H54 (cell line): ENCODE data around the gene TOR1B.
A peak's percentile ranks its signal among the peaks of the same experiment; 100 is the strongest.
"Not testable (repeated sequence)": the region's sequence is repeated elsewhere in the genome, so short reads cannot be mapped to it uniquely, and the experiment has no call there.

ENCODE experiments used
- DNase-seq: peaks from one replicate; pipeline ENCODE4 v3.0.0; 2011; ENCODE audit warnings: low spot score, mixed read lengths; ENCODE audit not compliant: insufficient read length
- FAIRE-seq: peaks from 3 replicates; lab custom pipeline; 2011; peaks lifted over from hg19 to GRCh38; lab: Jason Lieb, UNC
- POLR2A ChIP-seq: IDR thresholded peaks from 2 replicates; pipeline ENCODE4 v1.6.1; 2011; ENCODE audit warnings: low read depth, mild to moderate bottlenecking, low read length

The TOR1B gene

DNA sequence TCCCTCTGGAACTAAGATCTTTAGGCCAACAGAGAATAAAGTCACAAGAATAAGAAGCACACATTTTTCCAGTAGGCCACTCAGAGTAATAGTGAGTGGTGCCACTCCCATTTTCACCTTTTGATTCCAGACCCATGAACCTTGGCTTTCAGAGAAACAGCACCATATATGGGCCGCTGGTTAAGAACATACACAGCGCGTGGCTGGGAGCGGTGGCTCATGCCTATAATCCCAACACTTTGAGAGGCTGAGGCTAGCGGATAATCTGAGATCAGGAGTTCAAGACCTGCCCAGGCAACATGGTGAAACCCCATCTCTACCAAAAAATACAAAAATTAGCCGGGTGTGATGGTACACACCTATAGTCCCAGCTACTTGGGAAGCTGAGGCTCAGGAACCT lies 34.5 kb upstream of the TOR1B start:
- DNase-seq = no peak
- no peak for TF ChIP-seq POLR2A
- FAIRE-seq = no peak

DNA sequence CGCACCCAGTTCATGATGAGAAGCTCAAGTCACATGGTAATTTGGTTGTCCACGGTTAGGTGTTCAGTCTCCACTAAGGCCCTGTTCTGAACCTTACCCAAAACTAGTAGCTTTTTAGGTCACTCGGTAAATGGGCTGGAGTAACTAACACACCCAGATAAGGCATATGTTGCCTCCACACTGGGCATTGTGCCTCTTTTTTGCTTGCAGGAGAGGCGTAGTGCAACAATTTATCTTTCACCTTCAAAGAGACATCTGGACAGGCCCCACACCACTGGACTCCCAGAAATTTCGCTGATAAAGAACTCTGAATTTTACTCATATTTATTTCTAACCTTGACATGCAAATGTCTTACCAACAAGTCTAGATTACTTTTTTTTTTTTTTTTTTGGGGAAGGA lies 33.3 kb upstream of the TOR1B start:
- FAIRE-seq (no peak), DNase-seq (no peak)
- no peak for TF ChIP-seq POLR2A

DNA sequence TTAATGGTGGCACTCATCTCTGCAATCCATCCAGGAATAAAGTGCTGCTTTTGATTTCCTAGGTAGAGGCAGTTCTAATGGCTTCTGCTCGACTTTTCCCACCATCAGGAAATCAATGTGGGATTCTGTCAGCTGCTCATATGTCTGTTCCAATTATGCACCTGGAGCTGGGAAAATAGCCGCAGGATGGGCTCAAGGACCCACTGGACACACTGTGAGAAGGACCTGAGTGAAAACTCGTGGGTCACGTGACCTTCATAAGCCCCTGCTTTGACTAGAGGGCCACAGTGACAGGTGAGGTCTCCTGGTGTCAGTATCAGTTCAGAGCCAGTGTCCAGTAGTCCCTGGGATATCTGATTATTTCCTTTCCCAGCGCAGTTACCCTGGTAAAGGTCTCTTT lies 32.2 kb upstream of the TOR1B start:
- DNase-seq = no peak
- no peak for FAIRE-seq
- no peak for TF ChIP-seq POLR2A

DNA sequence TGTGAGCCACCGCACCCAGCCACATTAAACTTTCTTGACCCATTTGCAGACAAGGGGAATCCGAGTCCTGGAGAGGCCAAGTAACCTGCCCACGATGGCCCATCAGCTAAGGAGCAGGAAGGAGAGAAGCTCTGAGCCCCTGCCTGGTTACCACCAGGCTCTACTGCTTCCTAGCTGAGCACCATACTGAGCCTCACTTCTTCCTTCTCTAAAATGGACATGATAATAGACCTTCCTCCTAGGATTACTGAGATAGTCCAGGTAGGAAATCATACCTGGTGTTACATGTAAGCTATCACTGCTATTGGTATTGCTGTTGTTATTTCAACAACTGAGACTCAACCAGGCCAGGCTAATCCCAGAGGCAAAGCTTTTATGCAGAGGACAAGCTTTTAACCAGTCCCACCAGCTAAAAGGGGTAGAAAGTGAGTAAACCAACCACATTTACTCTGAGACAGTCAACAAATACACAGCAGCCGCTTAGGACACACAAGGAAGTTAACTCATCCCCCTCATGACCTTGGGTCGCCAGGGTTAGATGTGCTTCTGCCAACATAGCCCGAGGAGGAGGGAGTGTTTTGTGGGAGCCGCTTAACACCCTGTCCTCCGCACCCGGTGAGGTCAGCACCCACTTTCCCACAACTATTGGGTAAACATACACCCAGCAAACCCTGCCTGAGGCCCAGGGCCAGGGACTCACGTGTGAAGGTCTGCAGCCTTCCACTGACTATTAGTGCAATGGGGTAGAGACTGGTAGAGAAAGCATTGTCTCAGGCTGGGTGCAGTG lies 29.5 kb upstream of the TOR1B start:
- no peak for DNase-seq
- TF ChIP-seq POLR2A = no peak
- FAIRE-seq = peak; percentile 75

- TF ChIP-seq POLR2A = no peak
- FAIRE-seq = no peak
- no peak for DNase-seq
Observed at GRCh38 chr9:129774791-129775447, 28.1 kb upstream of the TOR1B start.

DNA sequence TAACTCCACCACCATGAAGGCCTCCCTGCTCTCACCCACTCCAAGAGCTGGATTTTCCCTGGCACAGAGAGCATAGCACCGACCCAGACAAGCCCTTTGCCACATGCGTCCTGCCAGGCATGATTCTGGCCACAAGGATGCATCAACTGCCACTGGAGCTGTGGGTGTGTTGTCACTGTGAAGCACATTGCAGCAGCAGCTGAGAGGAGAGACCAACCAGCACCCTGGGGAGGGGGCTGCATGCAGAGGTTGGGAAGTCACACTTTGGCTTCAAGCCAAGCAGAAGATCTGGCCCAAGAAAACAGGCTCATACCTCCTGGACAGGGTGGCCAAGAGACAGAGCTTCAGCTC lies 27.6 kb upstream of the TOR1B start:
- TF ChIP-seq POLR2A = no peak
- DNase-seq = no peak
- FAIRE-seq = no peak

DNA sequence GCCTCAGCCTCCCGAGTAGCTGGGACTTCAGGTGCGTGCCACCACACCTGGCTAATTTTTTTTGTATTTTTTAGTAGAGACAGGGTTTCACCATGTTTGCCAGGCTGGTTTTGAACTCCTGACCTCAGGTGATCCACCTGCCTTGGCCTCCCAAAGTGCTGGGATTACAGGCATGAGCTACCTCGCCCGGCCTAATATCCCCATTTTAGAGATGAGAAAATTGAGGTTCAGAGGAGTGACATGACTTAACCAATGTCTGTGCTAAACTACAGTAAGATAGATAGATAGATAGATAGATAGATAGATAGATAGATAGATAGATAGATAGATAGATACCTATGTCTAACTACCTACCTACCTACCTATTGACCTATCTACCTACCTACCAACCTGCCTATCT lies 26.9 kb upstream of the TOR1B start:
- DNase-seq, FAIRE-seq: not testable (repeated sequence)

- no peak for FAIRE-seq
- DNase-seq = no peak
- no peak for TF ChIP-seq POLR2A
Observed at GRCh38 chr9:129776566-129776937, 26.4 kb upstream of the TOR1B start.

DNA sequence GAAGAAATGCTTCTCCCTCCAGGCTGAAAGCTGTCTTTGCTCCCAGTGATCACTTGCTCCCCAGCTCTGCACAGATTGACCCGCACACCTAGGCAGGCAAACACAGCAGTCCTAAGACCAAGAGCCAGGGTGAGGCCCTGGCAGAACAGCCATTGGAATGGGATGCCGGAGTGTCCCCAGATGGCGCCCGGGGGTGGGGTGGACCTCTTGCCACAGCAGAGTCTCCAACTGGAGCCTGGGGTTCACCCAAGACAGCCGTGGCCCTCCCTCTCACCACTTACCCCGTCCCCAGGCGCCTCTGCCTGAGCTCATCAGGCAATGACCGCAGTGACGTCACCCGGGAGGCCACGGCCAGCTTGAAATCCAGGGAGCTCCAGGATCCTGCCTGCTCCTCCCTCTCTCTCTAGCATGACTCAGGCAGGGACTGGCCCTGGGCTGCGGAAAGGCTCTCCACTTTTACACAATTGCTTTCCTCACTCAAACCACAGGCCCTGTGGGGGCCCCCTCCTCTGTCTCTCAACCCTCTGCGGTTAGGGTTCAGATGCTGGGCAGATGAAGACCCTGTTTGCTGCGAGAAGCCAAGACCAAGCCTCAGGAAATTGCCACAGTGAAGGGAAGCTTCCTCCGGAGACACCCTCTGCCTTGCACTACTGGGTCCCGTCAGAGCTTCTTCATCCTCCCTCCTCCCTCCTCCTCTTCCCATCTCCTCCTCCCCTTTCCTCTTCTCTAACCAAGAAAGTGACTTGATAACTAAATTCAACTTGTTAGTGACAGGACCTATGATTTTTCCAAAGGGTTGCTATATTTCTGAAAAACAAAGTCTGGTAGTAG lies 25.8 kb upstream of the TOR1B start:
- FAIRE-seq = peak; percentile 91
- TF ChIP-seq POLR2A = no peak
- peak; percentile 86 for DNase-seq

DNA sequence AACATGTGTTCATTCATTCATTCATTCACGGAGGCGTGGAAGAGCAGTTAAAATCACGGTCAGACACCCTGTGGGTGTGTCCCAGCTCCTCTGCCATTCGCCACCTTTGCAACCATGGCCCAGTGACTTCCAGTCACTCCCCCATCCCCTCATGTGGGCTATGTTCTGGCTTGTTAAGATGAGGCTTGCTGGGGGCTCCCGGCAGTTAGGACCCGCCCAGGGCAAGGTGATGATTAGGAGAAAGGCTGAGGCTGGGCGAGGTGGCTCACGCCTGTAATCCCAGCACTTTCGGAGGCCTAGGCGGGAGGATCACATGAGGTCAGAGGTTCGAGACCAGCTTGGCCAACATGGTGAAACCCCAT lies 25.2 kb upstream of the TOR1B start:
- DNase-seq (no peak), FAIRE-seq (no peak)
- TF ChIP-seq POLR2A = no peak

DNA sequence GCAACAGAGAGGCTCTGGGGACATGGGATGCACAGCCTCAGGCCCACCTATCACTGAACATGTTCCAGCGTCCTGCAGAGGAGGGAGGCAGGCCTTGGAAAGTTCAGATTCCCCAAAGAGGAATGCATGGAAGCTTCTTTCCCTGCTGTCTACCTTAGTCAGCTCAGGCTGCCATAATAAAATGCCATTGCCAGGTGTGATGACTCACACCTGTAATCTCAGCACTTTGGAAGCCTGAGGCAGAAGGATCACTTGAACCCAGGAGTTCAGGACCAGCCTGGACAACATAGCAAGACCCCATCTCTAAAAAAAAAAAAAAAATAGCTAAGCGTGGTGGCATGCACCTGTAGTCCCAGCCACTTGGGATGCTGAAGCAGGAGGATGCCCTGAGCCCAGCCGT lies 24.5 kb upstream of the TOR1B start:
- no peak for TF ChIP-seq POLR2A
- FAIRE-seq = no peak
- DNase-seq = no peak

DNA sequence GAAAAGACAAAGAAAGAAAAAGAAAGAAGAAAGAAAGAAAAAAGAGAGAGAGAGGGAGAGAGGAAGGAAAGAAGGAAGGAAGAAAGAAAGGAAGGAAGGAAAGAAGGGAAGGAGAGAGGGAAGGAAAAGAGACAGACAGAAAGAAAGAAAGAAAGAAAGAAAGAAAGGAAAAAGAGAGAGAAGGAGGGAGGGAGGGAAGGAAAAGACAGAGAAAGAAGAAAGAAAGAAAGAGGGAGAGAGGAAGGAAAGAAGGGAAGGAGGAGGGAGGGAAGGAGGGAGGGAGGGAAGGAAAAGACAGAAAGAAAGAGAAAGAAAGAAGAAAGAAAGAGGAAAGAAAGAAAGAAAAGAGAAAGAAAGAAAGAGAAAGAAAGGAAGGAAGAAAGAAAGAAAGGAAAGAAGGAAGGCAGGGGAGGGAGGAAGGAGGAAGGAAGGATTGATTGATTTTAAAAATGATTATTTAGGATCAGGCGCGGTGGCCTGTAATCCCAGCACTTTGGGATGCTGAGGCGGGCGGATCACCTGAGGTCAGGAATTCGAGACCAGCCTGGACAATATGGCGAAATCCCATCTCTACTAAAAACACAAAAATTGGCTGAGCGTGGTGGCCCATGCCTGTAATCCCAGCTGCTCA lies 23.3 kb upstream of the TOR1B start:
- DNase-seq (no peak), FAIRE-seq (no peak)
- no peak for TF ChIP-seq POLR2A

- no peak for TF ChIP-seq POLR2A
- no peak for DNase-seq
- no peak for FAIRE-seq
Observed at GRCh38 chr9:129781131-129781530, 21.9 kb upstream of the TOR1B start.

- FAIRE-seq = no peak
- no peak for TF ChIP-seq POLR2A
- no peak for DNase-seq
Observed at GRCh38 chr9:129781981-129782380, 21.0 kb upstream of the TOR1B start.
